GM08714 (cell line): ENCODE results near the gene WNT9B.
"Not testable (repeated sequence)": the region's sequence is repeated elsewhere in the genome, so short reads cannot be mapped to it uniquely, and the experiment has no call there.

Experiments used
- H3K4me3 ChIP-seq: fragments of 200-500 bp; sonication (Bioruptor generic); 2 replicates; pipeline ENCODE4 v1.5.1; 2014; ENCODE audit warnings: mild to moderate bottlenecking, low read length, inconsistent platforms
- ZNF274 ChIP-seq: IDR thresholded peaks from 2 replicates; pipeline ENCODE4 v1.6.1; 2012; ENCODE audit warnings: mild to moderate bottlenecking, low read depth, low read length

WNT9B gene

DNA sequence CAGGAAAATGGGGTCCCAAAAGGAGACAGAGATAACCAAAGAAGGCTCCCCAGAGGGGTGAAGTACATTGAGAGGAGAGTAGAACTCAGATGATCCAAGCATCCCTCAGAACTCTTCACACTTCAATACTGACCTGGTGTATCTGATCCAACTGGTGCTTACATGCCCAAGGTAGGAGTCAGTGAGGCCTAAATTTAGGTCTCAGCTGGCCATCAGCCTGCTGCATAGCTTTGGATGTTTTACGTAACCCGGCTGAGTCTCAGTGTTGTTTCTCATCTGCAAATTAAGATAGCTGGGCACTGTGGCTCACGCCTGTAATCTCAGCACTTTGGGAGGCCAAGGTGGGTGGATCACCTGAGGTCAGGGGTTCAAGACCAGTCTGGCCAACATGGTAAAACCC lies 59.9 kb downstream of the WNT9B start:
- H3K4me3 ChIP-seq, result no peak overlapping the region
- no peak for TF ChIP-seq ZNF274

DNA sequence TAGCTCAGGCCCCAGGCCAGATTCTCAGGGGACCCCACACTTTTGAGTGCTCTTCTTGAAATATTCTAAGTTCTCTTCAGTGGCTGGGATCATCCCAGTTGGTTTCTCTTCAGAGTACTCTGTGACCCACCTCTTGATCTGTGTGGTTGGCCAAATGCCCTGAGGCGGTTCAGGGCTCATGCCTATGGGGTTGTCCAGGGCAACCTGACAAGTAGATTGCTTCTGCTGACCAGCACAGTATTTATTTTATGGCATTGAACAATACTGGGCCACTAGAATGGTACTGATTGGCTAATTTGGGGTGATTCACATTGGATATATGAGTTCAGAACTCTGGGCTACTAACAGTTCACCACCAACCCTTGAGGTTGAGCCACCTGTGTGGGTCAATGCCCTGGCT lies 64.2 kb downstream of the WNT9B start:
- H3K4me3 ChIP-seq, result no peak overlapping the region
- TF ChIP-seq ZNF274, result no peak

DNA sequence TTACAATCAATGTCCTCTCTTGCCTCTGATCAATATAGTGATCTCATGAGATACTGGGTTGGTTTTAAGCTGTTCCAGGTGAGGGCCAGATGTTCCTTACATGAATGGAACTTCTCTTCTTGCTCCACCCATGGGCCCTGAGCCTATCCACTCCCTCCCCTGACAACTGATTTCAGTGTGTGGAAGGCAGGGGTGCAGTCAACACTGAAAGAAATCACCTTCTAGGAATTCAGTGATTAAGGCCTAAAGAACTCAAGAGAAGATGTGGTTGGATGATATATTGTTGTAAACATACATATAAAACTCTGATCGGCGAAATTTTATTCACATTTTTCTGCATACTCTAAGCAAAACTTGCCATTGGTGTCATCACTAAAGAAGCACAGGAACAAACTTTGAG lies 64.8 kb downstream of the WNT9B start:
- no peak for TF ChIP-seq ZNF274
- H3K4me3 ChIP-seq, result no peak overlapping the region

DNA sequence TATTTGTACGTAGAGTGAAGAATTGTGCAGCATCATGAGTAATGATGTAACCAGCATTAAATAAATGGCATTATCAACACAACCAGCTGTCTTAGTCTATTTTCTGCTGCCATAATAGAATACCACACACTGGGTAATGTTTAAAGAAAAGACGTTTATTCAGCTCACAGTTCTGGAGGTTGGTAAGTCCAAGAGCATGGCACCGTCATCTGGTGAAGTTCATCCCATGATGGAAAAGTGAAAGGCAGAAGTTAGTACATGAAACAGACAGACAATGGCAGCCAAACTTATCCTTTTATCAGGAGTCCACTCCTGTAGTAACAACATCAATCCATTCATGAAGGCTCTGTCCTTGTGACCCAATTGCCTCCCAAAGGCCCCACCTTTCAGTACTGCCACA lies 65.2 kb downstream of the WNT9B start:
- TF ChIP-seq ZNF274, result no peak
- no peak overlapping the region for H3K4me3 ChIP-seq

DNA sequence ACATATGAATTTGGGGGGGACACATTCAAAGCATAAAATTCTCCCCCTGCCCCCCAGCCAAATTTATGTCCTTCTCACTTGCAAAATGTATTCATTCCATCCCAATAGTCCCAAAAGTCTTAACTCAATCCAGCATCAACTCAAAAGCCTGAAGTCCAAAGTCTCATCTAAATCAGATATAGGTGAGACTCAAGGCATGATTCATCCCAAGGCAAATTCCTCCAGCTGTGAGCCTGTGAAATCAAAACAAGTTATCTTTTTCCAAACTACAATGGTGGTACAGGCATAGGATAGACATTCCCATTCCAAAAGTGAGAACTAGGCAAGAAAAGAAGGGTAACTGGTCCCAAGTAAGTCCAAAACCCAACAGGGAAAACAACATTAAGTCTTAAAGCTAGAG lies 65.7 kb downstream of the WNT9B start:
- TF ChIP-seq ZNF274, result no peak

DNA sequence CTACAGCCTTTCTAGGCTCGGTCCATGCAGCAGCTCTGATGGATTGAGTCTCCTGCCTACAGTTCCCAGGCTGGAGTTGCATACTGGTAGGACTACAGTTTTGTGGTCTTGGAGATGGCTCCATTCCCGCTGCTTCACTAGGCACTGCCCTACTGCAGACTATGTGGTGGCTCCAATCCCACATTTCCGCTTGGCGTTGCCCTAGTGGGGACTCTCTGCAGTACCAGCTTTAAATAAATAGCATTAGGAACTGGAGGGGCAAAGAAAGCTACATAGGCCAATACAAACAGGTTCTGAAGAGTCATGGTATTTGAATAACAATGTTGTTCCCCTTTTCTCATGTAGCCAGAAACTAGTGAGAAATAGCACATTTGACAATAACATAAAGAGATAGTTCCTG lies 66.1 kb downstream of the WNT9B start:
- no peak for TF ChIP-seq ZNF274
- no peak overlapping the region for H3K4me3 ChIP-seq

More for the DNA sequence above, 65.7 kb downstream of the WNT9B start:
- no peak overlapping the region for H3K4me3 ChIP-seq

DNA sequence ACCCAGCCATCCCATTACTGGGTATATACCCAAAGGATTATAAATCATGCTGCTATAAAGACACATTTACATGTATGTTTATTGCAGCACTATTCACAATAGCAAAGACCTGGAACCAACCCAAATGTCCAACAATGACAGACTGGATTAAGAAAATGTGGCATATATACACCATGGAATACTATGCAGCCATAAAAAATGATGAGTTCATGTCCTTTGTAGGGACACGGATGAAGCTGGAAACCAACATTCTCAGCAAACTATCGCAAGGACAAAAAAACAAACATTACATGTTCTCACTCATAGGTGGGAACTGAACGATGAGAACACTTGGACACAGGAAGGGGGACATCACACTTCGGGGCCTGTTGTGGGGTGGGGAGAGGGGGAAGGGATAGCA lies 70.6 kb downstream of the WNT9B start:
- H3K4me3 ChIP-seq, result not testable (repeated sequence)

DNA sequence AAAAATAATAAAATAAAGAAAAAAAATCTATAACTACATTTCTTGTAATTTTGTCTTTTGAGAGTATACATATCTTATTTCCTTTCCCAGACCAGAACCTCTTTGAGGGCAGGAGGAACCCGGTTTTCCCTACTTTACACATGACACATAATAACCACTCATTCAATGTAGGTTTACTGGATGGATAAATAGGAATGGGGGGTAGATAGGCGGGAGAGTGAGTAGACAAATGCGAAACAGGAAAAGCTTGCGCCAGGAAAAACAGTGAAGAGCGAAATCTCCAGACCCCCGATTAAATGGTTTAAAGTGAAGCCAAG lies 71.1 kb downstream of the WNT9B start:
- TF ChIP-seq ZNF274, result no peak
- H3K4me3 ChIP-seq, result peak overlapping the region; percentile 88

DNA sequence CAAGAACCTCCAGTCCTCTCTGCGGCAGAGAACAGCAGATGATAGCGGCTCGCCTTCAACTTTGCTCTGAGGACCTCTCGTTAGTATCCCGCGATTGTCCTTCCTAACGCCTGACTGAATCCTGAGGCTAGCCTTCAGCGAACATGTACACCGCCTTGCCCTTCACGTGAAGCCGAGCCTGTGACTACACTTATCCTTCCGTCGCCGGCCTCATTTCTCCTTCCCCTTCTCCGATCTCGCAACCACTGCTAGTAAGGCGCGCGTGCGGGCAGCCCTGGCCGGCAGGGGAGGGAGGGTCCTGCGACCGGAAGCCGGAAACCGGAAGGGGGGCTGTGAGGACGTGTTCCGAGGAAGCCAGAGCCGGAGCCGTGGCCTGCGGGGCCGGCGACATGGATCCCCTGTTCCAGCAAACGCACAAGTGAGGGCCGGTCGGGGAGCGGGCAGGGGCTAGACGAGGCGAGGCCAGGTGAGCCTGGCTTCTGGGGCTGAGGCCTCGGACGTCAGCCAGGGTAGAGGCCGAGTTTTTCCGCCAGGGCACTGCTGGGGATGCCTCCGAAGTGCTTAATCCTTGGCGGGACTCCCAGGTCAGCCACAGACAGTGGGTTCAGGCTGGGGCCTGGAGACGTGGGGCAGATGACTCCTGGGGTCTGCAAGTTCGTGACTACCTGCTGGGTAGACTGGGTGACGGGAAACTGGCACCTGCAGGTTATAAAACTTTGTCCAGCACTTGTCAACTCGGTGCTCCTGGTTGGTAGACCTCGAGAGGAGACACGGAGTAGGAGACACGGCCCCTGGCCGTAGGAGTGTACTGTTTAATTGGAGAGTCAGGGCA lies 71.6 kb downstream of the WNT9B start, which contains the start of gene GOSR2:
Gene GOSR2, plus strand, starts transcription at position 357 of the 832 bp plus-strand sequence. Its CDS starts 33 bp downstream, at position 390.
- TF ChIP-seq ZNF274, result no peak

DNA sequence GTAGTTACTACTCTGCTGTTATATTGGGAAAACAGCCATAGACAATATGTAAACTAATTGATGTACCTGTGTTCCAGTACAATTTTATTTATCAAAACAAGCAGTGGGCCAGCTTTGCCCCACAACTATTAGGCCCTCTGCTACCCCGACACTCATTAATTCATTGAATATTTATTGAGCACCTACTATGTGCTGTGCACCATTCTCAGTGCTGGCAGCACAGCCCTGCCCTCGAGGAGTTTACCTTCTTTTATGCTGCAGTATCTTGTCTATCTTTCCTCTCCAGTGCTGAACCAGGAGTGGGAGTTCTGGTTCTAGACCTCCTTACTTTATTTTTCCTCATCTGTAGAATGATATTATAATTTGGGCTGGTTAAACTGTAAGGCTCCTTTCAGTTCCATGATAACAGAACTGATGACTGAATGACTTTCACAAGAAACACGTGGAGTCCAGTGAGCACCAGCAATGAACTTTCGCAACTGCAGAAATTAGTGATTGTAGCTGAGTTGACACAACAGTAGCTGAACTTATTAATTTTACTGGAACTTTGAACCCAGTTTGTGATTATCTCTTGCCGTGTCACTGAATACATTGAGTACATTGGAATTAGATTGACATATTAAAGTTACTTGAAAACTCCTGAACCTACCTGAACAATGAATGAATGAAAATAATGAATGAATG lies 73.9 kb downstream of the WNT9B start:
- no peak overlapping the region for H3K4me3 ChIP-seq
- no peak for TF ChIP-seq ZNF274

More for the DNA sequence above, 71.6 kb downstream of the WNT9B start, which contains the start of gene GOSR2:
- peak within 1 kb of the TSS; percentile 88 for H3K4me3 ChIP-seq

DNA sequence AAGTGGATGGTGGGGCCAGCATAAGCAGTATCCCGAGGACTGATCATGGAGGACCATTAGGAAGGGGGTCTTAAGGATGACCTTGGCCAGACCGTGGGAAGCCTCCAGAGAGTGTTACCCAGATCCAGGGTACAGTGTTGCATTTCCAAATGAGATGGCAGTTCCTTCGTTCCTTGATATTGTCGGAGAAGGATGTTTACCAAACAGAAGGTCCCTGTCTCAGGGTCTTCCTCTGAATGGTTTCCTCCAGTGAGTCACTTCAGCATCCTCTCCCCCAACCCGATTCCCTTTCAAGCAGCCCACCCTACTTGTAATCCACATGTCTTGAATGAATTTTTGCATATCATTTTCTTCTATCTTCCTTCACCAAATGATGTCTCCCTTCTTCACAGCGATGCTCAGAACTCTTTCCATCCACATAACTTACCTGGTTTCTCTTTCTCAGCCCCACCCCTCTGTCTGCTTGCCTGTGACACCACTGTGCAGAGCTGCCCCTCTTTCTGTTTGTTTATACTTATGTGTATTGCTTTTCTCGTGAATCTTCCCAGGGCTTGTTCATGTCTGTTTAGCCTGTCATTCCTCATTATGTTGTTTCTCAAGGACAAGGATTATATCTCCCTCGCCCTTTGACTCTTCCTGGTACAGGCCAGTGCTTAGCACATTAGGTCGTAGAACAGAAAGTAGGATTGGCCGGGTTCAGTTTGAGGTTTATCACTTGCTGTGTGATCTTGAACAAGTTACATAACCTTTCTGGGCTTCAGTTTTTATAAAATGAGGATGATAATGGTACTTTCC lies 77.3 kb downstream of the WNT9B start:
- no peak for TF ChIP-seq ZNF274

DNA sequence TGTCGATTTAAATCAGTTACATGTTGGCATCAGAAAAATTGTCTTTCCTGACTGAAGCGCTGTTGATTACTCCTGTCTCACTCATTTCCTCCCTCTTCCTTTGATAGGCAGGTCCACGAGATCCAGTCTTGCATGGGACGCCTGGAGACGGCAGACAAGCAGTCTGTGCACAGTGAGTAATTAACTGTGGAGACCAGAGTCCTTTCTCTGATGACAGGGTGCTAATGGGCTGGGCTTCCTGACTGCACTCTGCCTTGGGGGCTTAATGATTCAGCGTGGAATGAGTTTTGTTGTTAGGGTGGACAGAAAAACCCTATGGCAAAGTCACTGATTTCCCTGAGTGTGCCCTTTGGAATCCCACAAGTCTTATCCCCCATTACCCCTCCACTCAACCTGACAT lies 78.0 kb downstream of the WNT9B start:
- H3K4me3 ChIP-seq, result no peak overlapping the region
- TF ChIP-seq ZNF274, result no peak

More for the DNA sequence above, 77.3 kb downstream of the WNT9B start:
- no peak overlapping the region for H3K4me3 ChIP-seq

DNA sequence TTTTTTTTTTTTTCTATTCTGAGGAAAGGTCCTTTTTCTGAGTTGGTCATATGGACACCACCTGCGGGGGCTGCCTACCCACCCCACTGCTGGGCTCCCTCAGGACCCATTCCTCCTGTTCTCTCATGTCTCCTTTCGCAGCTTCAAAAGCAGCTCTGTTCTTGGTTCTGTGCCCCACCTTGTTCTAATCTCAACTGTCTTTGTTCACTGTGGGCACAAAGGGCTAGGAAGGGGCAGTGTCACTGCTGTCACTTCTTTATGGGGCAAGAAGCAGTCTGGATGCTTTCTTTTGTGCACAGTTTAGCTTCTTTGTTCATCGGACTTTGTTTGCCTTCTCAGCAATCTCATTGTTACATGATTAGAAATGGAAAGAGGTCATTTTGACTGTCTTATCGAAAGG lies 78.7 kb downstream of the WNT9B start:
- no peak for TF ChIP-seq ZNF274
- H3K4me3 ChIP-seq, result no peak overlapping the region

DNA sequence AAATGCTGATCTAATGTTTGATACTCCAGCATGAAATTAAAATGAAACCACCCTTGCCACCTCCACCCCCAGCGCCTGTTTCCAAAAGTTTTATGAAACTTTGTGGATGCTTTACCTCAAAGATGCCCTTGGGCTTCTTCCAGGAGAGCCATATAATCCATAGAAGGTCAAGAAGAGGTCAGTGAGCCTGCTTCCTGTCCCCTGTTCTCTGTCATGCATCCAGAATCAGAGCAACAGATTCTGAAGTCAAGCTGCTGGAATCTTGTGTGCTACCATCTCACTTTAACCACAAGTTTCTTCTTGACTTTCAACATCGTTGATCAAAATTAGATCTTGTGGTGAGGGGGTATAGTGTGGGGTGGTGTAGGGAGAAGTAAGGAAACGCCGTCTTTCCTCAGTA lies 80.2 kb downstream of the WNT9B start:
- no peak overlapping the region for H3K4me3 ChIP-seq
- no peak for TF ChIP-seq ZNF274

DNA sequence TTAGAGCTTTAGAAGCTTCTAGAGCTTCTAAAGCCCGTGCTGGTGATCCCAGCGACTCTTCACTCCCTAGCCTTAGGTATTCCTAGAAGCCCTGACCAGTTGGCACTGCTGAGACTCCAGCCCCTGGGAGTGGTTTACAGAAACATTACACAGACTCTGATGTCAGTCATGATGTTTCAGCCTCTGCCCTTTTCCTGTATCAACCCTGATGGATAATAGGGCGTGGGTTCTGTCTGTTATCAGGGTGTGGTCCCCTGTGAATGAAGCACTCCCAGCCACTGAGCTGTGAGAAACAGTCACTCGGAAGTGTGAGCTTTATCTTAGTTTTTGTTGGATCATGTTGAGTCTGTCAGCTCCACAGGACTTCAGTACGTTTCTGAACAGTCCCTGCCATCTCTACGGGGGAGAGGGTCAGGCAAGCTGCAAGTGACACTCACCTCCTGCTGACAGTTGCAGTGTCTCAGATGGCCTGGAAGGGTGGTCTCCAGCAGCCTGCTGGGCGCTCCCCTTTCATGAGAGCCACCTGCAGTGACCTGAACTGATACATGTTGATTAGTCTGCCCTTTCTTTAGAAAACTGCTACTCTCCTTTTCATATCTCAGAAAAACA lies 84.4 kb downstream of the WNT9B start:
- H3K4me3 ChIP-seq, result no peak overlapping the region
- TF ChIP-seq ZNF274, result no peak
